HG02588 (cell line): ENCODE measurements around the gene ANXA8.

Source experiments
- ATAC-seq: cut with Tn5 transposase; IDR thresholded peaks from one replicate; pipeline ENCODE4 v1.9.1; 2021; ENCODE audit warnings: mild to moderate bottlenecking, moderate library complexity; ENCODE audit not compliant: unreplicated experiment

Gene ANXA8

GRCh38 chr10:47449102-47449978 is 34.6 kb downstream of the ANXA8 start:
- no peak for ATAC-seq

DNA sequence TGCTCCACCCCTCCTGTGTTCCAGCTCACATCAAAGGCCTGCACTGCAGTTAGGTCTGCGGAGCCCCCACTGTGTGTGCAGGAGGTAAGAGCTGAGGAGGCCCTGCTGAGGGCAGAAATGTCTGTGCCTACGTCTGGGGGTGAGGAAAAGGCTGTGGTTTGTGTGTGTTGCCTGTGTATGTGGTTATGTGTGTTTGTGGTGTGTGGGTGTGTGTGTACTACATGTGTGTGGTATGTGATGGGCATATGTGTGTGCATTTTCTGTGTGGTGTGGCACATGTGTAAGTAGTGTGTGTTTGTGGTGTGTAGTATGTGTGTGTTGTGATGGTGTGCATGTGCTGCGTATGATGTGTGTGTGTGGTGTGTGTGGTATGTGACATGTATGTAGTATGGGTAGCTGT is 36.2 kb downstream of the ANXA8 start:
- ATAC-seq = no peak

- ATAC-seq = no peak
These were observed 36.7 kb downstream of the ANXA8 start for GRCh38 chr10:47447209-47447608.

DNA sequence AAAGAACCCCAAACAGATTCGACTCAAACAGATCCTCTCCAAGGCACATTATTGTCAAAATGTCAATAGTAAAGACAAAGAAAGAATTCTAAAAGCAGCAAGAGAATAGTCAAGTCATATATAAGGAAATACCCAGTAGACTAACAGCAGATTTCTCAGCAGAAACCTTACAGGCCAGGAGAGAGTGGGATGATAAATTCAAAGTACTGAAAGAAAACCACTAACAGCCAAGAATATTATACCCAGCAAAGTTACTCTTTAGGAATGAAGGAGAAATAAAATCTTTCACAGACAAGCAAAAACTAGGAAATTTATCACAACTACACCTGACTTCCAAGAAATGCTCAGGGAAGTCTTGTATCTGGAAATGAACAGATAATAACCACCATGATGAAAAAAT is 38.2 kb downstream of the ANXA8 start:
- no peak for ATAC-seq

DNA sequence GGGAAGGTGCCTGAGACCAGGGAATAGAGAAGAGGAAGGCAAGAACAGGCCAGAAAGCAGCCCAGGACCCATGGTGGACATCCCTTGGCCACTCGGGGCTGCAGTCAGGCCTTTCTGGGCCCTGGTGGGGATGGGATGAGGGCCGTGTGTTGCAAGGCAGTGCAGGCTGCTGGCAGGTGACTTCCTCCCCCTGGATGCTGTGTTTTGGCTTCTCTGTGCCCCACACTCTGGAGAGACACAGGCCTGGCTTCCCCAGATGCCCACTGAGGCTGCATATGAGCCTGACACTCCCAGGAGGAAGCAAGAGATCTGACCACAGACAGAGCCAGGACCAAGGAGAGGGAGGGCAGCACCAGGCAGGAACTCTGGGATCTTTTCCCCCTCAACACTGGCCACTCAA is 39.9 kb downstream of the ANXA8 start:
- no peak for ATAC-seq

- ATAC-seq = no peak
These were observed 40.8 kb downstream of the ANXA8 start for GRCh38 chr10:47443145-47443544.

DNA sequence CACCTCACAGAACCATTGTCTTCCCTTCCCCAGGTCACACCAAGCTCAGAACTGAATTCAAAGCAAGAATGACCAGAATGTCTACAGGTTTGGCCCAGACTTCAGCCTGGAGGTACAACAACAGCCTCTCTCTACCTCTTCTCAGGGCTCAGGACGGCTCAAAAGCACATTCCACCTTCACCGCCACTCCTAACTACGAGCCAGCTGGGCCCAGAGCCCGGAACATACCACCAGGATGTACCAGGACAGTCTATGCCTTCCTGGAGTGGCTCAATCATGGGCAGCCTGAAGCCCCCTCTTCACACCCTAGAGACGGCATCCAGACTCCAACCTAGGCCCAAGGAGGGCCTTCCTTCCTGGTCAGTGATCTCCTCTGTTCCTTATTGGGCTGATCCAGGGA is 41.6 kb downstream of the ANXA8 start:
- no peak for ATAC-seq

DNA sequence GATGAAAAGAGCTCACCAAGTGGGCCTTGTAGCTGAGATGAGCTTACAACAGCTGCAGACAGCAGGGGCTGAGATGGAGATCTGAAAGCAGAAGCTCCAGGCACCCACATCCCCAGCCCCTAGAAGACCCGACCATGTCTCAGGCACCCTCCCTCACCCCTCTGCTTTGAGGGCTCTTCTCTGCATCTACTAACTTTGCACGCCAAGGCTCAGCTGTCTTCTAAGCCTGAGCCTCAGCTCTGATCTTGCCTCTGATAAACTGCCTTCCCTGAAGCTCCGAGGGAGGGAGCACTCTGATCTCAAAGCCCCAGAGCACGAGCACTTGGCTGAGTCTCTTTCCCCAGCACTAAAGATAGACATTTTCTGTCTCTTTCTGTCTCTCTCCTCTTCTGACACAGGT is 42.0 kb downstream of the ANXA8 start:
- ATAC-seq = no peak

DNA sequence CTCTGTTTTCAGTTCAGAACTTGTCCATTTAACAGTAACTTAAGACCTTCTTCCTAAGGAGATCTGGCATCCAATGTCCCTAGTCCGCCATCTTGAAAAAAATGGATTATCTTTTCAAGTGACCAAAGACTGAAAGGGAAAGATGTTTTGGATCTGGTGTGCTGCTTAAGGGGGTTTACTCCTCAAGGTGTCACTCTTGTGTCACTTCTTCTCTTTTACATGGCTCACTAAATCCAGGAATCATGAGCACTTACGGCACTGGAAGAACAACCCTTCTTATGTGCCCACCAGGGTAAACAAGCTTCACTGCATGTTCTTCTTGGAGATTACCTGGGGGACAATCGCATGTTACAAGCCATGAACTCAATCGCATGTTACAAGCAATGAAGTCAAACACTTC is 43.7 kb downstream of the ANXA8 start:
- ATAC-seq = no peak

GRCh38 chr10:47438857-47439474 is 44.9 kb downstream of the ANXA8 start:
- no peak for ATAC-seq

DNA sequence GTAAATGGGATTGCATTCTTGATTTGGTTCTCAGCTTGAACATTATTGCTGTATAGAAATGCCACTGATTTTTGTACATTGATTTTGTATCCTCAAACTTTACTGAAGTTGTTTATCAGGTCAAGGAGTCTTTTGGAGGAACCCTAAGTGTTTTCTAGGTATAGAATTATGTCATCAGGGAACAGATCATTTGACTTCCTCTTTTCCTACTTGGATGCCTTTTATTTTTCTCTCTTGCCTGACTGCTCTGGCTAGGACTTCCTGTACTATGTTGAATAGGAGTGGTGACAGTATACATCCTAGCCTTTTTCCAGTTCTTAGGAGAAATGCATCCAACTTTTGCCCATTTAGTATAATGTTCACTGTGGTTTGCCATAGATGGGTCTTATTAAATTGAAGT is 48.8 kb downstream of the ANXA8 start:
- no peak for ATAC-seq

GRCh38 chr10:47425813-47426419 is 58.0 kb downstream of the ANXA8 start:
- no peak for ATAC-seq

DNA sequence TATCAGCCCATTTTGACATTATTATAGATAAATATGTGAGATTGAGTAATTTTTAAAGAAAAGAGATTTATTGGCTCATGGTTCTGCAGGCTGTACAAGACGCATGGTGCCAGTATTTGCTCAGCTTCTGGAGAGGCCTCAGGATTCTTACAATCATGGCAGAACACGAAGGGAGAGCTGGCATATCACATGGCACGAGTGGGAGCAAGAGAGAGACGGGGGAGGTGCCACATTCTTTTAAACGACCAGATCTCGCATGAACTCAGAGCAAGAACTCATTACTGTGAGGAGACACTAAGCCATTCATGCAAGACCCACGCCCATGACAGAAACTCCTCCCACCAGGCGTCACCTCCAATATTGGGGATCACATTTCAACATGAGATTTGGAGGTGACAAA is 59.7 kb downstream of the ANXA8 start:
- ATAC-seq = no peak

GRCh38 chr10:47423476-47423875 is 60.4 kb downstream of the ANXA8 start:
- no peak for ATAC-seq

GRCh38 chr10:47421057-47421952 is 62.6 kb downstream of the ANXA8 start:
- ATAC-seq = no peak

DNA sequence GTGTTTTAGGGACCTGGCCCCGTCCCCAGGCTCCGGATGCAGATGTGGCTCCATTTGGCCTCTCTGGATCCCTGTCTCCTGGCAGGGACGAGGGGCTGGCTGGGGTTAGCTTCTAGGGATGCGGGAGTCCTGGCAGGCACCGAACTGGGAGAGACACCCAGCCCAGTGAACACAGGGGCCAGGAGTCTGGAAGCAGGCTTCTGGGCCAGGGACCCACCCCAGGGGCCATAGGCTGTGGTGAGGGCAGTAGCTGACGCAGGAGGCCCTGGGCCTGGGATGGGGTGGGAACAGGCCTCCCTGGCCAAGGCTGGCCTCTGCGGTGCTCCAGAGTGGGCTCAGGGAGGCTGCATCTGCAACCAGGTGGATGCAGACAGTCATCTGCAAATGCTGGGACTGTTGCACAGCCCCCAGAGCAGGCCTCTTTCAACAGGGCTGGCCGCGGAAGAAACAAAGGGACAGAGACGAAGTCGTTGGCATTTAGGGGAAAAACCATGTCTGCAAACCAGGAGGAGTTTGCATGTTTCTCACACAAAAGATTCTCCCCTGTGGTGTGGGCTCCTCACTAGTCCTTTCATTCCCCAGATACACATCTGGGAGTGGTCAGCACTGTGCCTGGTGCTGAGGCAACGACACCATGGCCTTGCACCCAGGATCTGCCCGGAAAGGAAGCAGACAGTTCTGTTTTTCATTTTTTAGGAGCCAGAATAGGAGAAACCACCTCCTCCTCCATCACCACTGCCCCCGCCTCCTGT is 63.4 kb downstream of the ANXA8 start:
- no peak for ATAC-seq

- no peak for ATAC-seq
These were observed 64.5 kb downstream of the ANXA8 start for GRCh38 chr10:47419421-47419820.

DNA sequence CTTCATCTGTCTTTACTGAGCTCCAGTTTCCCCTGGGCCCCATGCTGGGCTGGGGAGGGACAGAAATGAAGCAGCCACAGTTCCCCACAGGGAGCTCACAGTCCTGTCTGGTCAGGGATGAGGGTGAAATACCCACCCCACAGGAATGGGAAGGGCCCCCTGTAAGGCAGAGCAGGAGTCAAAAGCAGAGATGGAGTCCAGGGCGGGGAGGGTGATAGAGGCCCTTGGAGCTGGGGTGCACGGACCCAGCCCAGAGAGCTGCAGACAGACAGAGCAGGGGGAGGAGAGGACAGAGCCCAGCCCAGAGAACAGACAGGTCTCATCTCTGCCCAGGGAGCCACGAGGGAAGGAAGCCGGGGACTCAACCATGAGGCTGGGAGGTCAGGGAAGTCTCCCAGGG is 64.9 kb downstream of the ANXA8 start:
- ATAC-seq = no peak

GRCh38 chr10:47418321-47418720 is 65.6 kb downstream of the ANXA8 start:
- ATAC-seq = no peak
